ENCODE data around the gene SLCO2A1.
A peak's percentile ranks its signal among the peaks of the same experiment; 100 is the strongest.

The SLCO2A1 gene

DNA sequence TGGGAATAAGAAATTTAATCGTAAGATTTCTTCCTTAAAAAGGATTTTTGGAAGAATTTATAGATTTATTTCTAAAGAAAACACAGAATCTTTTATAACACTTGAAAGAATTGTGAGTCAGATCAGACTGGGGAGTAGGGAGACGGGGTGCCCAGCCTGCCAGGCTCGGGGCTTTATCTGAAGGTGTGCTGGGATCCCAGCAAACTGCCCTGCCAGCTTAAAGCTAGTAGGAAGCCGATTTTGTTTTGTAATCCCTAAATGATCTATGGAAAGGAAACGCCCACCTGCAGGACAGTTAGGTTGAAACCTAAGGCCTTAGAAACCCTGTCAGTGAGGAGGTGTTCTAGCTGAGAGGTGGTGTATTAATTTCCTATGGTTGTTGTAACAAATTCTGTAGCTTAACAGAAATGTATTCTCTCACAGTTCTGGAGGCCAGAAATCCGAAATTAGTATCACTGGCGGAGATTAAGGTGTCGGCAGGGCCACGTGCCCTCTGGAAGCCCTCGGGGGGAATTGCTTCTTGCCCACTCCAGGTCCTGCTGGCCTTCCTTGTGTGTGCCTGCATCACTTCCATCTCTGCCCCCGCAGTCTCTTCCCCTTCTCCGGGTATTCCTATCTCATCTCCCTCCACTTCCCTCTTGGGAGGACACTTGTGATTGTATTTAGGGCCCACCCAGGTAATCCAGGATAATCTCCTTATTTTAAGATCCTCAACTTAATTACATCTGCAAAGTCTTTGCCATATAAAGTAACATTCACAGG lies 114.7 kb downstream of the SLCO2A1 start:
- Mint-ChIP-seq H3K36me3 (ENCODE audit: insufficient read depth) (no peaks in the 10 kb centered on the region), H3K27me3 (peaks cover 43% of the 10 kb centered on the region), H3K27ac (ENCODE audit: low read depth) (no peak overlapping the region), H3K4me1 (no peaks in the 10 kb centered on the region), H3K9me3 (no peaks in the 10 kb centered on the region), H3K4me3 (no peak overlapping the region)
- ATAC-seq (replicated peaks; ENCODE audit: extremely low read depth, poor library complexity, severe bottlenecking) (no peak), DNase-seq (ENCODE audit: low spot score in 2 of 2) (no peak)

- Mint-ChIP-seq H3K27me3 (peaks cover 41% of the 10 kb centered on the region), H3K4me1 (no peaks in the 10 kb centered on the region), H3K36me3 (ENCODE audit: insufficient read depth) (no peaks in the 10 kb centered on the region), H3K4me3 (no peak overlapping the region), H3K27ac (ENCODE audit: low read depth) (no peak overlapping the region), H3K9me3 (no peaks in the 10 kb centered on the region)
- ATAC-seq (replicated peaks; ENCODE audit: extremely low read depth, poor library complexity, severe bottlenecking) = no peak
- no peak for DNase-seq (ENCODE audit: low spot score in 2 of 2)
These were observed 119.3 kb downstream of the SLCO2A1 start for GRCh38 chr3:133910422-133910821.

DNA sequence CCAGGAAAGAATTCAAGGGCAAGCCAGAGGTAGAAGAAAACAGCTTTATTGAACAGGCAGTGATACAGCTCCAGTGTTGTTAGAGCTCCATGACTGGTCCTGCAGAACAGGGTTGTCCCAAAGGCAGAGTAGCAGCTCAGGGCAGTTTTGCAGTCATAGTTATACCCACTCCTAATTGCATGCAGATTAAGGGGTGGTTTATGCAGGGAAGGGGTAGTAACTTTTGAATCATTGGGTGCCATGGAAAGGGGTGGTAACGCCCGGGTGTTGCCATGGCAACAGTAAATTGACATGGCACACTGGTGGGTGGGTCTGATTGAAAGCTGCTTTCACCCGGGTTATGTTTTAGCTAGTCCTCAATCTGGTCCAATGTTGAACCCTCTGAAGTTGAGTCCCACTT lies 124.3 kb downstream of the SLCO2A1 start:
- Mint-ChIP-seq H3K9me3 (no peaks in the 10 kb centered on the region), H3K27me3 (peaks cover 34% of the 10 kb centered on the region), H3K4me1 (no peaks in the 10 kb centered on the region), H3K36me3 (ENCODE audit: insufficient read depth) (no peaks in the 10 kb centered on the region), H3K4me3 (no peak overlapping the region), H3K27ac (ENCODE audit: low read depth) (no peak overlapping the region)
- ATAC-seq (replicated peaks; ENCODE audit: extremely low read depth, poor library complexity, severe bottlenecking) = no peak
- DNase-seq (ENCODE audit: low spot score in 2 of 2) = no peak

GRCh38 chr3:133901847-133902246 lies 127.9 kb downstream of the SLCO2A1 start:
- Mint-ChIP-seq H3K27me3 (peaks cover 28% of the 10 kb centered on the region), H3K4me3 (no peak overlapping the region), H3K9me3 (no peaks in the 10 kb centered on the region), H3K36me3 (ENCODE audit: insufficient read depth) (peaks cover under 1% of the 10 kb centered on the region), H3K27ac (ENCODE audit: low read depth) (no peak overlapping the region), H3K4me1 (no peaks in the 10 kb centered on the region)
- ATAC-seq (replicated peaks; ENCODE audit: extremely low read depth, poor library complexity, severe bottlenecking) = no peak
- DNase-seq (ENCODE audit: low spot score in 2 of 2) = no peak

DNA sequence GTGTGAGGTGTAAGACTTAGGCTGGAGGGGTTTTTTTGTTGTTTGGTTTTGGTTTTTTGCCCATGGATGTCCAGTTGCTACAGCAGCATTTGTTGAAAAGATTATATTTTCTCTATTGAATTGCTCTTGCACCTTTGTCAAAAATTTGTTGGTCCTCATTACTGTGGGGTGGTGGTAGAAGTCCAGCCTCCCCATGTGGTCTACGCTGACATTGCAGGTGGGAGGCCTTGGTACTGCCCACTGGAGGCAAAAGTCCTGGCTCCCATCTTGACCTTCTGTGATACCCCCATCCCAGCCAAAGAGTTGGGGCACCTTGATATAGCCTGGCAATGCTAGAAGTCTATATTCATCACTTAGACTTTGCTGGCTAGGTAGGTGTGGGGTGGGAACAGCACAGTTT lies 128.6 kb downstream of the SLCO2A1 start:
- peaks cover 1% of the 10 kb centered on the region for H3K36me3 Mint-ChIP-seq (ENCODE audit: insufficient read depth)
- peaks cover 31% of the 10 kb centered on the region for H3K27me3 Mint-ChIP-seq
- H3K9me3 Mint-ChIP-seq = no peaks in the 10 kb centered on the region
- no peaks in the 10 kb centered on the region for H3K4me1 Mint-ChIP-seq
- no peak overlapping the region for H3K27ac Mint-ChIP-seq (ENCODE audit: low read depth)
- H3K4me3 Mint-ChIP-seq = no peak overlapping the region
- ATAC-seq (replicated peaks; ENCODE audit: extremely low read depth, poor library complexity, severe bottlenecking) (no peak), DNase-seq (ENCODE audit: low spot score in 2 of 2) (no peak)

GRCh38 chr3:133899311-133899710 lies 130.4 kb downstream of the SLCO2A1 start:
- peaks cover 35% of the 10 kb centered on the region for H3K27me3 Mint-ChIP-seq
- no peak overlapping the region for H3K4me3 Mint-ChIP-seq
- no peaks in the 10 kb centered on the region for H3K4me1 Mint-ChIP-seq
- no peak for ATAC-seq (replicated peaks; ENCODE audit: extremely low read depth, poor library complexity, severe bottlenecking)
- peaks cover 1% of the 10 kb centered on the region for H3K36me3 Mint-ChIP-seq (ENCODE audit: insufficient read depth)
- H3K9me3 Mint-ChIP-seq = no peaks in the 10 kb centered on the region
- H3K27ac Mint-ChIP-seq (ENCODE audit: low read depth) = no peak overlapping the region
- DNase-seq (ENCODE audit: low spot score in 2 of 2) = no peak

- peaks cover 53% of the 10 kb centered on the region for H3K27me3 Mint-ChIP-seq
- H3K4me3 Mint-ChIP-seq = no peak overlapping the region
- DNase-seq (ENCODE audit: low spot score in 2 of 2) = no peak
These were observed 132.2 kb downstream of the SLCO2A1 start for GRCh38 chr3:133897547-133897946.

DNA sequence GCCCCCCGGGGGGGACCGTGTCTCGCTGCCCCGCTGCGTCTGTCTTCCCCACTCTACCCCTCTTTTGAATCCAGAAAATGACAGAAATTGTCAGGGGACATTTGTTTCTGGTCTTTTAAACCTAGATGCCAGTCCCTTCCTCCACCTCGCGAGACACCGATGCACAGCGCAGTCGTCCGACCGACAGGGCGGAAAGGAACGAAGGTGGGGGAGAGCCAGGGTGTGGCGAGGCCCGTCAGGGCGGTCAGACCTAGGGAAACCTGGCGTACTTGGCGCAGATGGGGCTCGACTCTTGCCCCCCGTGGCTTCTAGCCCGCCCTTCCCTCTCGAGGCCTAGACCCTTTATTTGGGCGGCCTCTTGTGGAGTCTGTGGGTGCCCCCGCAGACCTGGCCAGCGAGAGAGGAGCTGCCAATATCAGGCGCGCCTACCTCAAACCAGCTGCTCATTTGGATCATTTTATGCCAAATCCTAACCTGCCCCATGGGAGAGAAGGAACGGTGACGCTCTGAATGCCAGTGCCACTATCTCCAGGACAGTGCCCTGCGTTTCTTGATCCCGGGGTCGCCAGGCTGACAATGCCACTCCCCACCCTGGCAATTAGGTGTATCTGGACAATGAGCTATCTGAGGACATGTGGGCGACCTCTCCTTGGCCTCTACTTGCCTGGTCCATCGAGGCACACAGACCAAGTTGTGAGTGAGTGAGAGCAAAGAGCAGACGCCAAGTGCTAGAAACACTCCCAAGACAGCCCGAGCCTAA lies 133.5 kb downstream of the SLCO2A1 start:
- no peak for DNase-seq (ENCODE audit: low spot score in 2 of 2)
- no peaks in the 10 kb centered on the region for H3K4me1 Mint-ChIP-seq
- H3K27ac Mint-ChIP-seq (ENCODE audit: low read depth) = no peak overlapping the region
- H3K9me3 Mint-ChIP-seq = no peaks in the 10 kb centered on the region
- peaks cover 1% of the 10 kb centered on the region for H3K36me3 Mint-ChIP-seq (ENCODE audit: insufficient read depth)
- ATAC-seq (replicated peaks; ENCODE audit: extremely low read depth, poor library complexity, severe bottlenecking) = no peak
- peak overlapping the region; percentile 54 for H3K4me3 Mint-ChIP-seq
- H3K27me3 Mint-ChIP-seq = peaks cover 66% of the 10 kb centered on the region

More at GRCh38 chr3:133897547-133897946, 132.2 kb downstream of the SLCO2A1 start:
- Mint-ChIP-seq H3K9me3 (no peaks in the 10 kb centered on the region), H3K27ac (ENCODE audit: low read depth) (no peak overlapping the region), H3K4me1 (no peaks in the 10 kb centered on the region), H3K36me3 (ENCODE audit: insufficient read depth) (peaks cover 1% of the 10 kb centered on the region)
- no peak for ATAC-seq (replicated peaks; ENCODE audit: extremely low read depth, poor library complexity, severe bottlenecking)

DNA sequence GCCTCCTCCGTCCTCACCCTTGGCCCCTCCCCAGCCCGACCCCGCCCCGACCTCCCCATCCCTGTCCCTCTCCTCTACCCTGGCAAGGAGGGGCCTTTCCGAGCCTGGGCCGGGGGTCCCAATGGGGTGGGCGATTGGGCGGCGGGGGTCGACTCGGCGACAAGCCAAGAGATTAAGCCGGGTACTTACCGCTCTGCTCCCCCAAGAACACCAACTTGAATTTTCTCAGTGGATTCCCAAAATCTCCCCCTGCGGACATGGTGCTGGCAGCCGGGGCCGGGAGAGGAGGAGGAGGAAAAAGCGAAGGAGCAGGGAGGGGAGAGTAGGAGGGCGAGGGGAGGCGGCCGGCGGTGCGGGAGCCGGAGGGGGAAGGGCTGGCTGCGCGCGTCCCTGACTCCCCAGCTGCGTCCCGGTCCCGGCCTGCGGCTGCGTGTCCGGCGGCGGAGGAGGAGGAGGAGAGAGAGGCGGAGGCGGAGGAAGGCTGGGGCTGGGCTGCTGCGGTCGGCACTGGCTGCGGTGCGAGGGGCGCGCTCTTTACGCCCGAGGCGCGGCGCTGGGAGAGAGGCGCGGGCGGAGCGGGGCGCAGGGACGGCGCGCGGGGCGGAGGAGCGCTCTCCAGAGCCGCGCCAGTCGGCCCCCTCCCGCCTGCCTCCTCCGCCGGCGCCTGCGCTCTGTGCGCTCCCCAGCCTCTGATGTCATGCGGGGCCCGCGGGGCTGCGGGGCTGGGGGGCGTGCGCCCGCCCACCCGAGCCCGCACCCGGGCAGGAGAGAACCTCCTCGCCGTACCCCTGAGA lies 134.3 kb downstream of the SLCO2A1 start, which contains the start of gene RAB6B:
Gene RAB6B (minus strand): TSS at position 675 of the 794 bp plus-strand sequence. CDS start 416 bp downstream, at position 259.
- no peak for DNase-seq (ENCODE audit: low spot score in 2 of 2)
- H3K4me3 Mint-ChIP-seq = peak within 1 kb of the TSS; percentile 54

GRCh38 chr3:133894353-133895207 lies 135.1 kb downstream of the SLCO2A1 start:
- Mint-ChIP-seq H3K4me1 (no peaks in the 10 kb centered on the region), H3K9me3 (no peaks in the 10 kb centered on the region), H3K36me3 (ENCODE audit: insufficient read depth) (peaks cover 1% of the 10 kb centered on the region), H3K4me3 (peak overlapping the region; percentile 54), H3K27me3 (peaks cover 81% of the 10 kb centered on the region), H3K27ac (ENCODE audit: low read depth) (no peak overlapping the region)
- ATAC-seq (replicated peaks; ENCODE audit: extremely low read depth, poor library complexity, severe bottlenecking) = no peak
- DNase-seq (ENCODE audit: low spot score in 2 of 2) = no peak

More for the DNA sequence above, 134.3 kb downstream of the SLCO2A1 start, which contains the start of gene RAB6B:
- peaks cover 1% of the 10 kb centered on the region for H3K36me3 Mint-ChIP-seq (ENCODE audit: insufficient read depth)
- H3K9me3 Mint-ChIP-seq = no peaks in the 10 kb centered on the region
- ATAC-seq (replicated peaks; ENCODE audit: extremely low read depth, poor library complexity, severe bottlenecking) = no peak
- no peak within 1 kb of the TSS for H3K27ac Mint-ChIP-seq (ENCODE audit: low read depth)
- no peaks in the 10 kb centered on the region for H3K4me1 Mint-ChIP-seq
- peaks cover 74% of the 10 kb centered on the region for H3K27me3 Mint-ChIP-seq

- H3K36me3 Mint-ChIP-seq (ENCODE audit: insufficient read depth) = peaks cover 1% of the 10 kb centered on the region
- no peaks in the 10 kb centered on the region for H3K9me3 Mint-ChIP-seq
- H3K4me3 Mint-ChIP-seq = no peak overlapping the region
- peaks cover 81% of the 10 kb centered on the region for H3K27me3 Mint-ChIP-seq
- H3K27ac Mint-ChIP-seq (ENCODE audit: low read depth) = no peak overlapping the region
- no peak for ATAC-seq (replicated peaks; ENCODE audit: extremely low read depth, poor library complexity, severe bottlenecking)
- no peaks in the 10 kb centered on the region for H3K4me1 Mint-ChIP-seq
- DNase-seq (ENCODE audit: low spot score in 2 of 2) = no peak
These were observed 135.9 kb downstream of the SLCO2A1 start for GRCh38 chr3:133893683-133894352.

Measured in central memory CD8-positive, alpha-beta T cell (primary cell).